OCI-LY7 (cell line): ENCODE data around the gene ANO2.

Experiments
- CTCF ChIP-seq: fragments of 200-600 bp; sonication (generic); conservative IDR thresholded peaks from 2 replicates; pipeline ENCODE4 v1.5.1; 2014; ENCODE audit warnings: mild to moderate bottlenecking, antibody characterized with exemption, low read length, moderate library complexity, mixed read lengths
- EZH2phosphoT487 ChIP-seq: fragments of 200-600 bp; sonication (generic); IDR thresholded peaks from 2 replicates; pipeline ENCODE4 v1.6.1; 2018; ENCODE audit warnings: low read depth, borderline replicate concordance, mild to moderate bottlenecking, mixed run types, antibody characterized with exemption, low read length, moderate library complexity, mixed read lengths

GRCh38 chr12:5881666-5882065, 63.4 kb downstream of the ANO2 start:
- TF ChIP-seq CTCF = no peak
- TF ChIP-seq EZH2phosphoT487 = no peak
